Fibroblast of skin of abdomen (primary cell): ENCODE results near the gene WDR59. TPM values are rescaled to one million over a fixed set of nuclear protein-coding genes. Genes with fewer than 3 reads are reported as not detected.
"Not testable (repeated sequence)": the region's sequence is repeated elsewhere in the genome, so short reads cannot be mapped to it uniquely, and the experiment has no call there.

Experiments
- DNase-seq: peaks from one replicate; pipeline ENCODE4 v3.0.0-alpha.2; 2013
- polyA plus RNA-seq, 2 experiments: library from polyadenylated mRNA; unstranded; fragments of 120-200 nt; gene quantifications; one replicate each; pipeline ENCODE4 v1.2.1, GENCODE V29; 2013; ENCODE audit not compliant: insufficient read length in 2 of 2

WDR59 gene, protein sequence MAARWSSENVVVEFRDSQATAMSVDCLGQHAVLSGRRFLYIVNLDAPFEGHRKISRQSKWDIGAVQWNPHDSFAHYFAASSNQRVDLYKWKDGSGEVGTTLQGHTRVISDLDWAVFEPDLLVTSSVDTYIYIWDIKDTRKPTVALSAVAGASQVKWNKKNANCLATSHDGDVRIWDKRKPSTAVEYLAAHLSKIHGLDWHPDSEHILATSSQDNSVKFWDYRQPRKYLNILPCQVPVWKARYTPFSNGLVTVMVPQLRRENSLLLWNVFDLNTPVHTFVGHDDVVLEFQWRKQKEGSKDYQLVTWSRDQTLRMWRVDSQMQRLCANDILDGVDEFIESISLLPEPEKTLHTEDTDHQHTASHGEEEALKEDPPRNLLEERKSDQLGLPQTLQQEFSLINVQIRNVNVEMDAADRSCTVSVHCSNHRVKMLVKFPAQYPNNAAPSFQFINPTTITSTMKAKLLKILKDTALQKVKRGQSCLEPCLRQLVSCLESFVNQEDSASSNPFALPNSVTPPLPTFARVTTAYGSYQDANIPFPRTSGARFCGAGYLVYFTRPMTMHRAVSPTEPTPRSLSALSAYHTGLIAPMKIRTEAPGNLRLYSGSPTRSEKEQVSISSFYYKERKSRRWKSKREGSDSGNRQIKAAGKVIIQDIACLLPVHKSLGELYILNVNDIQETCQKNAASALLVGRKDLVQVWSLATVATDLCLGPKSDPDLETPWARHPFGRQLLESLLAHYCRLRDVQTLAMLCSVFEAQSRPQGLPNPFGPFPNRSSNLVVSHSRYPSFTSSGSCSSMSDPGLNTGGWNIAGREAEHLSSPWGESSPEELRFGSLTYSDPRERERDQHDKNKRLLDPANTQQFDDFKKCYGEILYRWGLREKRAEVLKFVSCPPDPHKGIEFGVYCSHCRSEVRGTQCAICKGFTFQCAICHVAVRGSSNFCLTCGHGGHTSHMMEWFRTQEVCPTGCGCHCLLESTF
- polyA plus RNA-seq (2013, experiment 1 of 2; ENCODE audit: insufficient read length) = 48.2 TPM
- 45.6 TPM for polyA plus RNA-seq (2013, experiment 2 of 2; ENCODE audit: insufficient read length)

DNA sequence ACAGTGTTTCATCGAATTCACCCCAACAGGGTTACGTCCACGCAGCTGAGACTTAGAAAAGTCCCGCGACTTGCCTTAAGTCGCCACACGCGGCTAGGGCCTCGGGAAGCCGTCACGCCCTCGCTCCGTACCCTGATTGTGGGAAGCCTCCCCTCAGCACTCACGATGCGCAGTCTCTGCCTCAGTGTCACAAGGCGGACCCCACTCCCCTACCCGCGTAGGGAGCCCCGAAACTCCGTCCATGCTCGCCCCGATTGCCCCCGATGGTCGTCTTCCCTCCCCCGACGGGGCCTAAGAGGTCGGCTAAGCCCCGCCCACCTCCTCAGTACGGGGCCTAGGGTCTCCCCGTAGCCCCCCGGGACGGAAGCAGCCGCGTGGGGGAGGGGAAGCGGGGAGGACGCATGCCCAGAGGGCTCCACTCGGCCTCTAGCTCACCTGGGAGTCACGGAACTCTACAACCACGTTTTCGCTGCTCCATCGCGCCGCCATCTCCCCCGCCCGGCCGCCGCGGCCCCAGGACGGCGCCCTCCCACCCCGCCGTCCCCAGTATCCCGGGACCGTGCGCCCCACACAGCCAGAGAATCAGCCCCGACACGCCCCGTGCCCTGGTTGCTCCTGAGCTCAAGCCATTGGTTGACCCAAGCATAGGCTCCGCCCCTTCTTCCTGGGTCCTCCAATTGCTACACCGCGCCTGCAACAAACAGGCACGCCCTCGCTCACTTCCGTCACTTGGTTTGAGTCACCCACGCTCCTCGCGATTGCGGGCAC is at the start of gene WDR59:
Gene WDR59, minus strand, starts transcription at position 595 of the 768 bp plus-strand sequence. Its CDS starts 106 bp downstream, at position 489.
- DNase-seq = peak; percentile 99

DNA sequence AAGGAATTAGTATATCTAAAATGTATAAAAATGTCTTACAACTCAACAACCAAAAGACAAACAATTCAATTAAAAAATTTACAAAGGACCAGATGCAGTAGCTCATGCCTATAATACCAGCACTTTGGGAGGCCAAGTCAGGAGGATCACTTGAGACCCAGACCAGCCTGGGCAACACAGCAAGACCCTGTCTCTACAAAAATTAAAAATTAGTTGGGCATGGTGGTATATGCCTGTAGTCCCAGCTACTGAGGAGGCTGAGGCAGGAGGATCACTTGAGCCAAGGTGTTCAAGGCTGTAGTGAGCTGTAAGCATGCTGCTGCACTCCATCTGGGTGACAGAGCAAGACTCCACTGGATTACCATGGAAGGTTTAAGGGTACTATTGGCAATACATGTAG is 47.7 kb upstream of the WDR59 start:
- no peak for DNase-seq

DNA sequence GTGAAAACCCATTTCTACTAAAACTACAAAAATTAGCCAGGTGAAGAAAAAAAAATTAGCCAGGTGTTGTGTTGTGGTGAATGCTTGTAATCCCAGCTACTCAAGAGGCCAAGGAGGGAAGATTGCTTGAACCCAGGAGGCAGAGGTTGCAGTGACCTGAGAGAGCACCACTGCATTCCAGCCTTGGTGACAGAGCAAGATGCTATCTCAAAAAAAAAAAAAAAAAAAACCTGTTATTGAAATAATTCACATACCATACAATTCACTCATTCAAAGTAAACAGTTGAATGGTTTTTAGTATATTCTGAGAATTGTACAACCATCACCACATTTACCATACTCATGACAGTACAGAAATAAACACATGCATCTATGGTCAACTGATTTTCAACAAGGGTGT is 44.9 kb upstream of the WDR59 start:
- peak; percentile 72 for DNase-seq

DNA sequence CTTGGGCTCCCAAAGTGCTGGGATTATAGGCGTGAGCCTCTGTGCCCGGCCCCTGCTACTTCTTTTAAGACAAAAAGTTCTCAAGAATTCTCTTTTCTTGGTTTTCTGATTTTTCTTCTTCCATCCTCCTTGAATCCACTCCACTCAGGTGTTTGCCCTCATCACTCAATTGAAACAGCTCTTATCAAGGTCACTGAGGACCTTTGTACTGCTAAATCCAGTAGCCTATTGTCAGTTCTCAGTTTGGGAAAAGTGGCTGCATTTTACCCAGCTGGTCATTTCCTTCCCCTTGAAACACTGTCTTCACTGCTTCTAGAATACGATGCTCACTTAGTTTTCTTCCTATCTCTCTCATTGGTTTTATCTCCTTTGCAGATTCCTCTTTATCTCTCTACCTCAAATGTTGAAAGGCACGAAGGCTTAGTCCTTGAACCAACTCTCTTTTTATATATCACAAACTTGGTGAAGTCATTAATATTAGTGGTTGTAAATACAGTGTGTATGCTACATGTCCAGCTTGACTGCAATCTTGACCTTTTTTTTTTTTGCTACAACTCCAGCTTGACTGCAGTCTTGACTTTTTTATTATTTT is 43.7 kb upstream of the WDR59 start:
- no peak for DNase-seq

DNA sequence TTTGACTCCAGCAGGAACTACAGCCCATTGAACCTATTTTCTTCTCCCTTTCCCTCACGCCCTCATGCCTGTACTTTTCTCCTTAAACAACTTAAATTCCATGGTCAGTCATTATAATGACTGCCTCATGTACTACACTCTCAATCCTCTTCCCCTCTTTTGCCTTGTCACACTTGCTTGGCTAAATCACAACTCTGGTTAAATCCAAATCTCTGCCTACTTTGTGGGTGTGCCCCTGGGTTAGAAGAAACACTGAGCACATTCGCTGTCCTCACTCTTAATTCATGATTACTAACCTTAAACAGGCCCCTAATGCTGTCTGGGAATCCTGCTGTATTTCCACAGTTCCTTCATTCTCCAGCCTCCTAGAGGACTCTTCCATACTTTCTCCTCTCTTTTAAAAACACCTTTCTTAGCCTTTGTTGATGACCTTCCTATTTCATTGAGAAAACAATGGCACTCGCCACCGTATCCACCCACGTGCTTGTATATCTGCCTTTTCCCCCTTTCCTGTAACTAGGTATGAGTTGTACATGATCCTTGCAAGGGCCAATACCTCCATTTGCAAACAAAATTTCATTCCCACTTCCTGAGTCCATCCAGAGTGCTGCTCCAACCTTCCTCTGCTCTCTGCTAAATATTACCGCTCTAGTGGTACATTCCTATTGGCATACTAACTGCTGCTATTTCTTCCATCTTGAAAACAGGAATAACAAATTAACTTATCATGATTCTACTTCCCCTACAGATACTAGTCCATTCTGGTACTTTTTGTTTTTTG is 42.8 kb upstream of the WDR59 start:
- no peak for DNase-seq

DNA sequence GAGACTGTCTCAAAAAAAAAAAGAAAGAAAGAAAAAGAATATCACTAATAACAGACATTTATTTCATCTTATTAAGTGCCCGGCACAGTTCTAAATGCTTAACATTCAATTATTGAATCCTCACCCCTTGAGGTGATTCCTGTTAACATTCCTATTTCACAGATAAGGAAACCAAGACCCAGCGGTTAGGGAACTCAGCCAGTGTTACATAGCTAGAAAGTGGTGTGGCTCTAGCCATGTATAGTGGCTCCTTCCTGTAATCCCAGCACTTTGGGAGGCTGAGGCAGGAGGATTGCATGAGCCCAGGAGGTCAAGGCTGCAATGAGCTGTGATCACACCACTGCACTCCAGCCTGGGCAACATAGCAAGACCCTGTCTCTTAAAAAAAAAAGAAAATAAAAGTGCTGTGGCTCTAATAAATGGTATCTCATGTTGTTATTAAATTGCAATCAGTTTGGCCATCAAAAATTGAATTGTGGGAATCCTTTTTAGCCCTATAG is 42.0 kb upstream of the WDR59 start:
- no peak for DNase-seq

DNA sequence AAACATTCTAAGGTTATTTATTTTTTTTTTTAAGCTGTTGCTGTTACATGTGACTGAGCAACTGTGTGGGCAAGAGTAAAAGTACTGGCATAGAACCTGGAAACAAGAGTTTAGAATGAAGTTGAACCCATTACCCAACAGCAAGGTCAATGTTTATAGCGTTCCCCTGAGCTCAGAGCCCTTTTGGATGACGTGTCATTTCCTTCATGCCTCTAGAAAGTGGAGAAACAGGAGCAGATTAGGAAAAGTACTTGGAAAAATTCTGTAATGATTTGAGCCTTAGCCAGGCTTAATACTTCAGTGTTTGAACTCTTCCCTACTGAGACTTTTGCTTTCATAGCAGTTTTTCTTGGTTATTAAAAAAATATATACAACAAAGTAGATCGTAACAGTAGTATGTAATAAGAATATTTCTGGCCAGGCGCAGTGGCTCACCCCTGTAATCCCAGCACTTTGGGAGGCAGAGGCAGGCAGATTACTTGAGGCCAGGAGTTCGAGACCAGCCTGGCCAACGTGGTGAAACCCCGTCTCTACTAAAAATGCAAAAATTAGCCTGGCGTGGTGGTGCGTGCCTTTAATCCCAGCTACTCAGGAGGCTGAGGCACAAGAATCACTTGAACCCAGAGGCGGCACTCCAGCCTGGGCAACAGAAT is 41.4 kb upstream of the WDR59 start:
- peak; percentile 81 for DNase-seq

DNA sequence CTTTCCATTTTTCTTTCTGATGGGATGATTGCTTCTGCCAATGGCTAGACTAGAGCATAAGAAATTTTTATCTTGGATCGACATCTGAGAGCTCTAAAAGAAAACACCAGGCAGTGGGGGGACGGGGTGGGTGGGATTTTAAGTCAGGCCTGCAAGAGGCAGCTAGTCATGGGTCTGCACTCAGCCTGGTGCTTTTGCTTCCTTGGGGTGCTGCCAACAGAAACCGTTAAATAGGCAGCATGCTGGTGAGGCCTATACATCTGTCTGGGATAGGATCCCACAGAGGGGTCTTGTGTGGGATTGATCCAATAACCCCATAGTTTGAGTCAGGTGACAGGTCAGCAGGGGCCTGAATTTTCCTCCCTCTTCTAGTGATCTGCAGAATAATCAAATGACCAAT is 40.8 kb upstream of the WDR59 start:
- DNase-seq = peak; percentile 62

DNA sequence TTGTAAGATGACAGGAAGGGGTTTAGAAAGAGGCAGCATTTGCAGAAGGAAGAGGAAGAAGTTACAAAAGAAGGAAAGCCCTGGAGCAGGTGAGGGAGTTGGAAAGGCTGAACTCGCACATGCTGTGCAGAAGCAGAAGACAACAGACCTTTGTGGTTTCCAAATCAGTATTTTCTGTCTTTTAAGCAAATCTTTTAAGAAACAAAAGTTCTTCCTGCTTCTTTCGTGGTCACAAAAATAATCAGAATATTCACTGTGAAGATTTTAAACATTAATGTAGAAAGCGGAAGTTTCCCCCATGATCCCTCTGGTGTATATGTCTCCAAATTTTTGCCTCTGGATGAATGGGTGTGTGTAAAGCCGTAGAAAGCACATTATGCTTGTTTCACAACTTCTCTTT is 39.7 kb upstream of the WDR59 start:
- DNase-seq = no peak

DNA sequence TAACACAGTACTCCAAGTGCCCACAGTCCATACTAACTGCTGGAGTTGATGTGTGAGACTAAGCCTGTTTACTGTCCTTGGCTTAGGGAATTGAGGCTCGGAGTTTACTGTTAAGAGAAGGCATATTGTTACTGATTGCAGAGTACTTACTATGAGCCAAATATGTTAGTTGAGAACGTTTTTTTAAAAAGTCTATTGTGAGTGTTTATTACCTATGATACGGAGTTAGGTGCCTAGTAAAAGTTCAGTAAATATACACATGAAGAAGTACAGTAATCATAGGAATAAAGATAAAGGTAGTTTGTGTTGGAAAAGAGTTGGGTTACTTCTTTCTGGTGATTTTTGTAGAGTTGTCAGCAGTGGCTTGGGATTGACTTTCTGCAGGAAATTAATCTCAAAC is 39.3 kb upstream of the WDR59 start:
- no peak for DNase-seq

DNA sequence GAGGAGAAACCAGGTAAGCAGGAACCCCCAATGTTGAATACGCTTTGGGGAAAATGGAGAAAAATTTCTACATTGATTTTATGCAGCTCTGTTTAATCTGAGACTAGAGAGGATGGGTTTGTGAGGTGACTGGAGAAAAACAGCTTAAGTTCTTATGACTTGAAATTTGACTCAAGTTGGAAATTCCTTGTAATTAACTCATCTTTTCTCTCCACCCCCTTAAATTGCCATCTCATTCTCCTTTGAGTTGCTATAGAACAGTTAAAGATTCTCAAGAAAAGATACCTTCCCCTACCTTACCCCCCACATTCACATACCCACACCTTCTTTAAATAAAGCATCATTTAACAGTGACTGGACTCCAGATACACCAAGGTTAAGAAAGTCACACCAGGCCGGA is 38.1 kb upstream of the WDR59 start:
- DNase-seq = peak; percentile 65

DNA sequence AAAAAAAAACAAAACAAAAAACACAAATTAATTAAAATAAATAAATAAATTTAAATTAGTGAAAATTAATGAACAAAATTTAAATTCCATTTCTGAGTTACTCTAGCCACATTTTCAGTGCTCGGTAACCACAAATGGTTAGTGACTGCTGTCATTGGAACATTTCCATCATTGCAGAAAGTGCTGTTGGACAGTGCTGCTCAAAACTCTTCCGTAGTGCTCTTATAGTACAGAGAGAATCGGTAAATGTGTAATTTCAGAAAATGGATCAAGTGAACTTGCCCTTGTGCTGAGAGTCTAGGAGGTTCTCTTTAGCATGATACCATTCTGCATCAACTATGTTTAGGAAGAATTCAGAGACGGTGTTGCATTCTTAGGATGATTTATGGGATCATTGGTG is 37.6 kb upstream of the WDR59 start:
- DNase-seq = no peak

DNA sequence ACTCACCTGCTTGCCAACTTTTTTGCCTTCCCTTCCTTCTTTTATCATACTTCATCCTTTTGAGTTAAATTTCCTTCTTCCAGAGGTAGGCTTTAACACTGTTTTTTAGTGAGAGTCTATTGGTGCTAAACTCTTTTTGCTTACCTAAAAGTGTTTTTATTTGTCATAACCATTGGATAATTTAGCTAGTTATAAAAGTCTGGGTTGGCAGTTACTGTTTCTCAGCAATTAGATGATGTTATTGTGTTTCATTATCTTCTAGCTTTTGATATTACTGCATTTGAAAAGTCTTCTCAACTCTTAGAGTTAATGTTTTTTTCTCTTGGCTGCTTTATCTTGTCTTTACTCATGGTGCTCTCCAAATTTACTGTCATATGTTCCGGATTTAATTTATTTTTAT is 36.5 kb upstream of the WDR59 start:
- no peak for DNase-seq

DNA sequence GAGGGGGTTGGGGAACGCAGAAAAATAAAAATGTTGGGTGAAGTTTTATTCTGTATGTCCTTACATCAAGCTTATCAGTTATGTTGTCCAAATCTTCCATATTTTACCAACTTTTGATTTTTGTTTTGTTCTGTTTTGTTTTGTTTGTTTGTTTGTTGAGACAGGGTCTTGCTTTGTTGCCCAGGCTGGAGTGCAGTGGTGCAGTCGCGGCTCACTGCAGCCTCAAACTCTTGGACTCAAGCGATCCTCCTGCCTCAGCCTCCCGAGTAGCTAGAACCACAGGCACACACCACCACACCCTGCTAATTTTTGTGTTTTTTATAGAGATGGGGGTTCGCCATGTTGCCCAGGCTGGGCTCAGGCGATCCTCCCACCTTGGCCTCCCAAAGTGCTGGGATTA is 34.7 kb upstream of the WDR59 start:
- no peak for DNase-seq

DNA sequence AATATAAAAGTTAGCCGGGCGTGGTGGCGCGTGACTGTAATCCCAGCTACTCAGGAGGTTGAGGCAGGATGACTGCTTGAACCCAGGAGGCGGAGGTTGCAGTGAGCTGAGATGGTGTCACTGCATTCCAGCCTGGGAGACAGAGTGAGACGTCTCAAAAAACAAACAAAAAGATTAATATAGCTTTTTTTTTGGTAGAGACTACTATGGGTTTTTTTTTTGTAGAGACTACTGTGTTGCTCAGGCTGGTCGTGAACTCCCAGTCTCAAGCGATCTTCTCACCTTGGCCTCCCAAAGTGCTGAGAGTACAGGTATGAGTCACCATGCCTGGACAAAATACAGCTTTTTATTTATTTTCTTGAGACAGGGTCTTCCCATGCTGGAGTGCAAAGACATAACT is 34.1 kb upstream of the WDR59 start:
- no peak for DNase-seq

DNA sequence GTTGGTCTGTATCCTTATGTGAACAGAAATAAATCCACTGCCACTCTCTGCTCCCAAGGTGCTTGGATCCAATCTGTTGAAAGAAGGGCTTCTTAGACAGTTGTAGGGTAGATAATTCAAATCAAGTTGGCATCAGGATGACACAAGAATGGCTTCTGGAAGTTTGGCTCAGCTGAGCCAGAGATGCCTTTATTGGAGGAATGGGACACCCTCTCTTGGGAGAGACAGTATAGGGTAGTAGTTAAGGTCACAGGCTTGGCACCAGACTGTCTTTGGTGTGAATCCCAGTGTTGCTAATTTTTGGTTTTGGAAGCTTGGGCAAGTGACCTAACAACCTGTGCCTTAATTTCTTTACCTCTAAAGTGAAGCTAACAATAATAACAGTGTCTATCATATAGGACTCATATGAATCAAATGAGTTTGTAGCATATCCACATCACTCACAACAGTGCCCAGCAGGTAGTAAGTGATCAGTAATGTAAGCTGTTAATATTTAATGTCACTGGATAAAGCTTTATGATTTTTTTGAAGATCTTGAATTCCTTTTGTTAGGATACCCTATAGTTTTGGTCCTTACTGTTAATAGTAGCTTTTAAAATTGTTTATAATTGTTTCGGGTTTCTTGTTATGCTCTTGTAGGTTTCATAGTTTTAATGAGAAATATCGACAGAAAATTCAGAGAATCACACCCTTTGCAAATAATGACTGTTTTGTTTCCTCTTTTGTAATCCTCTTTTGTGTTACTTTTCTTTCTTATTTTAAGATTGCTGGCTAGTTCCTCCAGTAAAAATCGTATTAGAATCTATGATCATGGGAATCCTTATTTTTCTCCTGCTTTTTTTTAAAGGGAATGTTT is 33.0 kb upstream of the WDR59 start:
- DNase-seq = no peak

DNA sequence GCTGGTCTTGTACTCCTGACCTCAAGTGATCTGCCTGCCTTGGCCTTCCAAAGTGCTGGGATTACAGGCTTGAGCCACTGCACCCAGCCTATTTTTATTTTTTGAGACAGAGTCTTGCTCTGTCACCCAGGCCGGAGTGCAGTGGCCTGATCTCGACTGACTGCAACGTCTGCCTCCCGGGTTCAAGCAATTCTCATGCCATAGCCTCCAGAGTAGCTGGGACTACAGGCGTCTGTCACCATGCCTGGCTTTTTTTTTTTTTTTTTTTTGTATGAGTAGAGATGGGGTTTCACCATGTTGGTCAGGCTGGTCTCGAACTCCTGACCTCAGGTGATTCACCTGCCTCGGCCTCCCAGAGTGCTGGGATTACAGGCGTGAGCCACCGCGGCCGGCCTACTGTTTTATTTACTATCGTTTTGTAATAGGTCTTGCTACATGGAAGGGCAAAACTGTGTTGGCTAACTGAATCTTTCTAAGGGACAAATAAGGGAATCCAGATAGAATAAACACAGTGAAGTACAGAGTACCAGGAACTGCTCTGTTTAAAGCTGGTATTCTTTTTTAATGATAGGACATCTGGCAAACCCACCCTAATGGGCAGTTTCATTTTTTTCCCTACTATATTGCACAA is 31.6 kb upstream of the WDR59 start:
- DNase-seq = not testable (repeated sequence)

DNA sequence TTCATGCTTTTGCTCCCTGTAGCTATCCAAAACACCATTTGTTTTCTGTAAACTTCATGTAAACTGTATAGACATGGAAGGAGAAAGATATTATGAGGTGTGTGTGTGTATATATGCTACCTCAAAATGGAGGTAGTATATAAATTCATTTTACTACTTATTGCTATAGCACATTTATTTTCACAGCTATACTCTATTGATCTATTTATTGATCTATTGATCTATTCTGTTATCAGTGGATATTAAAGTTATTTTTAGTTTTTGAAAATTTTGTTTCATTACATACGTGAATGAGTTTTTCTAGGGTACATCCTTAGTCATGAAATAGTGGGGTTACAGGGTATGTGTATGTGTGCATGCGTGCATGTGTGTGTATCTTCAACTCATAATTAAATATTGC is 29.4 kb upstream of the WDR59 start:
- DNase-seq = no peak

DNA sequence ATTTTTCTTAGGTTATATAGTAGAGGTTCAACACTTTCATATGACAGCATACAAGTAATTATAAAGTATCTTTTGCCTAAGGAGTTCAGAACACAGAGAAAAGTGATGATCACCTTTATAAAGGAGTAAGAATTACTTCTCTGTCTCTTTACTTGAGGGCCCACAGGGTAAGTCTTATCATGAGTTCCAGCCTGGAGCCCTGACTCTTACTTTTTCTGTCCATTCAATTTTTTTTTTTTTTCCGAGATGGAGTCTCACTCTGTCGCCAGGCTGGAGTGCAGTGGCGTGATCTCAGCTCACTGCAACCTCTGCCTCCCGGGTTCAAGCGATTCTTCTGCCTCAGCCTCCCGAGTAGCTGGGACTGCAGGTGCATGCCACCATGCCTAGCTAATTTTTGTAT is 28.2 kb upstream of the WDR59 start:
- DNase-seq = not testable (repeated sequence)
